Right lung (tissue), 5 donors: ENCODE measurements around the gene RASGEF1B. TPM values are rescaled to one million over a fixed set of nuclear protein-coding genes. Genes with fewer than 3 reads are reported as not detected.
"Not testable (repeated sequence)": the region's sequence is repeated elsewhere in the genome, so short reads cannot be mapped to it uniquely, and the experiment has no call there.

Experiments
- DNase-seq, 2 donors: peaks; one replicate each; pipeline ENCODE4 v3.0.0-alpha.2; 2013
- polyA plus RNA-seq, 5 donors: library from polyadenylated mRNA; unstranded; fragments of 120-200 nt; gene quantifications; one replicate each; pipeline versions ENCODE4 v1.2.1 to v1.2.3, GENCODE V29; 2013; ENCODE audit warnings: inconsistent platforms in 1 of 5, low replicate concordance in 1 of 5; ENCODE audit not compliant: insufficient read length in 5 of 5, insufficient read depth in 1 of 5

The RASGEF1B gene
- polyA plus RNA-seq, 5 donors = 7.0 to 12.8 (median 12.1) TPM

DNA sequence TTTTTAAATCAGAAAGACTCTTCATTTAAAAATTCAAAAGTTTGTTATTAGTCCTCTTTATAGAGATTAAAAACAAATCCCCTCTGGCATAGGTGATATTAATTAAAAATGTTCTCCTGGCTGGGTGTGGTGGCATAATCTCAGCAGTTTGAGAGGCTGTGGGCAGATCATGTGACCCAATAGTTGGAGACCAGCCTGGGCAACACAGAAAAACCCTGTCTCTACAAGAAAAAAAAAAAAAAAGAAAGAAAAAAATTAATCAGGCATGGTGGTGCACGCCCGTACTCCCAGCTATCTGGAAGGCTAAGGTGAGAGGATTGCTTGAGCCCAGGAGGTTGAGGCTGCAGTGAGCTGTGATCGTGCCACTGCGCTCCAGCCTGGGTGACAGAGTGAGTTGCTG lies 38.9 kb downstream of the RASGEF1B start:
- DNase-seq = no peak

DNA sequence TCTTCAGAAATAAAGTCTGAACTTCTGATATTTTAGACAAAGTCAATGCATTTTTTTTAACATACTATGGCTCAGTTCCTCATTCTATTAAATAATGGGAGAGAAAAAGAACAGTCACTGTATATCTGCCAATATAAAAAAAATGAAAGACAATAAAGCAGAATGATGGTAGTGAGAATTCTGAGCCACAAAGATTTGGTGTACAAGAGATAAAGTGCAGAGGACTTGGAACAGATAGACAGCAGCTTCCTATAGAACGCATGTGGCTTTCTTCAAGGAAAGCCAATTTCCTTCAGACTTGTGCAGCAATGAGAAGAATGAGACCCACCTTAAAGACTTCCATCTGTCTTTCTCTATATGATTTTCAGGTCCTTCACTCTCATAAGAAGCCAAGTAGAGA lies 39.7 kb downstream of the RASGEF1B start:
- DNase-seq = no peak

DNA sequence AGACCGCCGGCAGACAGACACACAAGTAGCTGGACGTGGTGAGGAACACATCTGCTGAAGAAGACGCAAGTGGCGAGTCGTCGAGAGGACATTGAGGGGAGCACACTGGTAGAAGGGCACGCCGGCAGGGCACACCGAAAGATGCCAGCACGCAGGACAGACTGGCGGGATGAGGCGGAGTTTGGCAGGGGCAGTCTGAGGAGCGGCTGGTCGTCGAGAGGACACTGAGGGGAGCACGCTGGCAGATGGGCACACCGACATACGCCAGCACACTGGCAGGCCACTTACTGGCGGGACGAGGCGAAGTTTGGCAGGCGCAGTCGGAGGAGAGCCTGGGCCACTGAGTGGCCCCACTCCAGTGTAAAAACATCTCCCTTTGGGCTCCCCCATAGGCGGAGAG lies 42.1 kb downstream of the RASGEF1B start:
- no peak for DNase-seq

DNA sequence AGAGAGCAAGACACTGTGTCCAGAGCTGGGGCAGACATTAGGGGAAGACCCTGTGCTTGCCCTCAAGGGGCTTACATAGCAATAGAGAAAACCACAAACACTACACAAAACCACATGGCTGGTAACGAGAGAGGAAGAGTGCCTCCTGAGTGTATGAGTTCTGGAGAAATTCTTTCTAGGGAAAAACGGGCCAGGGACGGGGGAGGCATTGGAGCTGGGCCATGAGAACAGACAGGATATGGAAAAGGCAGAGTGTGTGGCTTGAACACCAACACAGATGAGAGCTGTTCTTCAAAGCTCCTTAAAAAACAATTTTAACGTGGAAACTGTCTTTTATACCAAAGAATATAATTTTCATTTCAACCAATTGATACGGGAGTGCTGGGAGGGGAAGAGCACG lies 42.7 kb downstream of the RASGEF1B start:
- no peak for DNase-seq

DNA sequence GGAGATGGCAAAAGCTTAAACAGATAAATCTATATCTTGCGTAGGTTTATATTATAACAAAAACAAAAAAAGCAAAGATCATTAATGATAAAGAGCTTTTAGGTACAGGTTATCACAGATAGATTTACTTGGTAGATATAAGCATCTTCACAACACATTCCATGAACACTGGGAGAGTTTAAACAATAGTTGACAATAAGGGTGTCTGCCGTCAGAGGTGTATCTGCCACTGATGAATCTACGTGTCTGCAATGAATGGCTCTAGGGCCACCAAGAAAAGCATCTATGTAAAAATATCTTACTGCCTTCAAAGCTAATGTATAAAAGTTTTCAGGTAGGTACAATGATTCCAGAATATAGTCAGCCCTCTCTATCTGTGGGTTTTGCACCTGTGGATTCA lies 43.7 kb downstream of the RASGEF1B start:
- no peak for DNase-seq

DNA sequence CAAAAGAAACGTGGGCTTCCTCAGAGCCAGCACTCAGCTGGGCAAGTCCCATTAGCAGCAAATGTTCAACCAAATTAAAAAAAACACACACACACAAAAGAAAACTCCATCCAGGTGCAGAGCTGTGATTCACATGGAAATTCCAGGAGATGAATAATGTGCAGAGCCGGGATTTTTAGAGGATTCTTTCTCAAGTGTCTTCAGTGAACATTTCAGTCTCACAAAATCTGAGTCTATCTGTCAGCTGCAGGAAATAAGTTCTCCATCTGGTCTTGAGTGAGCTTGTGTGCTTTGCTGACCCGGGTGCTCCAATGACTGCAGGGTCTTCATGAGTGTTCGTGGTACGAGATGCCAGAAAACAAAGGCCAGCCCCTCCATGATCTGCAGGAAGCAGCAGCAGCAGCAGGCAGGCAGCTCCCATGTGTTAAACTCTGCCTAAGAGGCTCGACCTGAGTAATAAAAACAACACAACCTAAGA lies 44.3 kb downstream of the RASGEF1B start:
- no peak for DNase-seq

DNA sequence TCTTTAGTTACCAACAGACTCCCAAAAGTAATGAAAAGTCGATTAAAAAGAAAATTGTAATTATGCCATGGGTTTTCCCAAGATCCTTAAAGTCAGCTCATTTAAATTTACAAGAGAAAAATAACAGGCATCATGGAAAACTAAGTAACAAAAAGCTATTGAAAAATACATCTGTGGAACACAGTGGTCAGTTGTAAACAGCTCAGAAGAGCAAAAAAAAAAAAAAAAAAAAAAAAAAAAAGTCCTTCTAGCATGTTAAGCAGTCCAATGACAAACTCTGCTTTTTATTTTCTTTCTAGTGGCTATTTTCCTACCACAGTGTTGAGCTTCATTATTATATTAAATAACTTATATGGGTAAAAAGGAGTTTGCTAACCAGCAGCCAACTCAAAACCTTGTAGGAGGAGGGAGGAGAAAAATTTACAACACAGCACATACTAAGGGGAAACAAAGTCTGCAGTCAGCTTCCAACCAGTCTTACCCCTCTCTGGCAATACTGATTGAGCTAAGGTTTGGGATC lies 44.9 kb downstream of the RASGEF1B start:
- DNase-seq = no peak

DNA sequence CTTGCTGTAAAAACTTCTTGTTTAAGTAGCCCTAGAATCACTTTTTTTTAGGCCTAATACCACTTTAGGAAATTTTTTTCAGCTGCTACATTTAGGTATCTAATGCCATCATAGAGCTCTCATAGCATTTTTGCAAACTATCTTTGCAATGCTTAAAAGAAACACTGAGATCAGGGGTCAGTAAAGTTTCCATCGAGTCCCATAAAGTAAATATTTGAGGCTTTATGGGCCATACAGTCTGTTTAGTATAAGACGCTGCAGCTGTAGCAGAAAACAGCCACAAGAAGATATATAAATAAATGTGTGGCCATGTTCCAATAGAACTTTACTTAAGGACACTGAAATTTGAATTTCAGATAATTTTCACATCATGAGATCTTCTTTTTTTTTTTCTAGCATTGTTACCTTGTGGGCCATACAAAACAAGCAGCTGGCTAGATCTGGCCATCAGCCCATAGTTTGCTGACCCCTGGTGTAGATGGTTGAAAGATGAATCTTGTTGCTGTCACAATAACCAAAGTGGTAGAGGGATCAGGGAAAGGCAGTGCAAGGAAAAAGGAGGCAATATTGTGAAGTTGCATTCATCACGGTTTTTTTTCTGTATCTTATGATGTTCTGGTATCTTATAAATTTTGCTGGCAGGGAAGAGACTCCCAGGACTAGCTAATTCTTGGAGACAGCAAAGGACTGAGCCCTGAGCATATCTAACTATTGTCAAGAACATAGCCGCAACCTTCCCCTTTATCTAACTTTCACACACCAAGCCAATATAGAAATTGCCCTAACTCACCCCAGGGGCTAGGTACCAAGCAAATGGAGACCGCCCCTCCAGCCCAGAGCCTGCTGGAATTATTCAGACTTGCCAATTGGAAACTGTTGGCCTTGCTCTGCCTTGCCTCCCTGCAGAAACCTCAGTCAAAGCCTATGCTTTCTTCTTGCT lies 46.6 kb downstream of the RASGEF1B start:
- no peak for DNase-seq

DNA sequence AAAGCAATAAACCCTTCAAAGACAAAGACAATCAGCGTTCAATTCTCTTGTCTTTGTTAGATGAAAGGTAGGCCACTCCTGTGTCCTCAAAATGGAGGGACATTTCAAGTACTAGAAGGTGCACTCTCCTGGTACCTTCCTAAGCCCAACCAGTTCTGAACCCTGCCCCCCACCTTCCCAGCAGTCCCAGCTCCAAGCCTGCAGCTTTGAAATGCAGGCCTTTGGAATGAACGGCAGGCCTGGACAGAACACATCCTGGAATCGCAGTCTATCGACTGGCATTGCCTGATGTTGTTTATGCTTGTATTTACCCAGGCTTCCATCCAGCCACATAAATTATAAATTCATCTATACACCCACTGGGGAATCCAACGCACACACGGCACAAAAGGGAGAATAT lies 47.4 kb downstream of the RASGEF1B start:
- DNase-seq = no peak

DNA sequence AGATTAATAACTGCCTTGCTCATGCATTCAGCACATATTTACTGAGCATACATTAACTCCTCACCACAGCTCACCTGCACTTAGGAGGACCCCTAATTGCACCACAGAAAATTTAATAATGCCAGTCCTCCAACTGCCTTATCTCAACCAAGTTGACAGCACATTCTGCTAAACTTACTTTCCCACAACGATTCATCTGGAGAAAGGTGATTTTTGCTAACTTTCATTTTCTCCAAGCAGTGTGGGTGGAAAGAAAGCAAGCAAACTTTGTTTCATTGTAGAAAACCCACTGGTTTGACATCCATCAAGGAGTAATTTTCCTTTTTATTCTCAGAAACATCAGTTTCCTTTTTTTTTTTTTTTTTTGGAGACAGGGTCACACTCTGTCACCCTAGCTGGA lies 49.1 kb downstream of the RASGEF1B start:
- DNase-seq = no peak

DNA sequence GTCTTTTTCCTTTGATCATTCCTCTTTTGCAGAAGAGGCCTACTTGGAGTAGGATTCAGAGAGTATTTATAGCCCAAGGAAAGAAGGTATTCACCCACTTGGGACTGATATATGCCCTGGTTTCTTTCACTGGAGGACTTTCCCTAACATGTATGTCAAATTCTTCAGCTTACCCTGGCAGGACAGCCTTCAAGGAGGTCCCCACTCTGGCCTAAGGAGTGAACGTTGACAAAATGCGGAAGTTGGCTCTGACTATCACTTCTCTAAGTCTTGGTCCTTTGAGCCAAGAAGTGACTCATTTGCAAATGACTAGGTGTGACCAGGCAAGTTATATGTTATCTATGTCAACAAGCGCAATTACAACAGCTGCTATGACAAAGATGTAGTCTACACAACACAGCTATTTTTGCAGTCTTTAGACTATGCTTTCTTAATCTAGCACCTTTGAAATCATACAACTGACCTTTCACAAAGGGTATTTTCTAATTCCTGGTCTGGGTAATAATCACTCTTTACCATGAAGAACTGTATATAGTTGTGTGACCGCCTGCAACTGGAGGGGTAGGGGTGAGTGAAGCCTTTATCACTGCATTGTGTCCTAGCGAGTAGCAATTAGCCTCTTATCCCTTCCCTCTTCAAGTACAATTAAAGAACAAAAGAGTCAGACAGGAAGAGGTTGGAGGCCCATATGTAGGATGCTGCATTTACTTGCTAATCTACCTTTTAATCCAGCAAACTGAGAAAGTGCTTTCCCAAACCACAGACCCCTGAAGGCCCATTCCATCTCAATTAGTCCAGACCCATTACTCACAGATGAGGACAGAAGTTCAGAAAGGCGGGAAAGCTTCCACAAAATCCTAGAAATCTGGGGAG lies 50.1 kb downstream of the RASGEF1B start:
- DNase-seq = no peak

DNA sequence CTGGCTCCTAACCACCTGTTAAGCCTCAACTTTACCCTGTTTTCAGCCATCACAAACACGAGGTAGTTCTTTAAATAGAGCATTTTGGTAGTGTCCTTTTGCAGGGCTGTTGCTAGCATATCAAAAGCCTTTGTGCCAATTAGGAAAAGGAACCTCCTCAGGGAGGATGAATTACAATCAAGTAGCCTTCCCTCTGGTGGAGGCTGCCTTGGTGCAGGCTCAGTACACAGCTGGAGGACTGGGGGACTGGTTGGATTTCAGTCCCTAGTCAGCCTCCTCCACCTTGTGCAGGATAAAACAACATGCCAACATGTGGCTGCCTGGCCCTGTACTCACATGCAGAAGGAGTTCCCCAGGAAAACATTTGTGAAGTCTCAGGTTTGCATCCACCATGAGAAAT lies 53.1 kb downstream of the RASGEF1B start:
- no peak for DNase-seq

DNA sequence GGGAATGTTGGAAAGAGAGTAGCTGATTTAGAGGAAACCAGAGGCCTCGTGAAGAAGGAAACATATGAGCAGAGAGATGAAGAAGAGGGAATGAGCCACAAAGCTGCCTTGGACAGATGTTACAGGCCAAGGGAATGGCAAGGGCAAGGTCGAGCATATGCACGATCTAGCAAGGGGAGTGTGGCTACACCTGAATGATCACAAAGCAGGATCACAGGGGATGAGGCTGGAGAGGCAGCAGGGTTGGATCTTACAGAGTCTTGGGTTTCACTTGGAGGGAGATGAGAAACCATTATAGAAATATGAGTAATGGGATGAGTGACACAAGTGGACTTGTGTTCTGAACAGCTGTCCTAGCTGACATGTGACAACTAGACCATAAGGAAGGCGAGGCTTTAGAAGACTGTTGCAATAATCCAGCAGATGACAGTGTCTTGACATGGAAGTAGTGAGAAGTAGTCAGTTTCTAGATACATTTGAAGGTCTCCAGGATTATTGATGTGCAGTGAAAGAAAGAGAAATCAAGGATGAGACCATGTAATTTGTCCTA lies 58.7 kb downstream of the RASGEF1B start:
- no peak for DNase-seq

DNA sequence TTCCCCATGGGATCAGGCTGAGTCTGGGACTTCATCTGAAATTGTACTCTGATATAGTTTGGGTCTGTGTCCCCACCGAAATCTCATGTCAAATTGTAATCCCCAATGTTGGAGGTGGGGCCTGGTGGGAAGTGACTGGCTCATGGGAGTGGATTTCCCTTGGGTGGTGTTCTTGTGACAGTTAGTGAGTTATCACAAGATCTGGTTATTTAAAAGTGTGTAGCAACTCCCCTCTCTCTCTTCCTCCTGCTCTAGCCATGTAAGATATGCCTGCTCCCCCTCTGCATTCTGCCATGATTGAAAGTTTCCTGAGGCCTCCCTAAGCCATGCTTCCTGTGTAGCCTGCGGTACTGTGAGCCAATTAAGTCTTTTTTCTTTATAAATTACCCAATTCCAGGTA lies 61.0 kb downstream of the RASGEF1B start:
- no peak for DNase-seq

DNA sequence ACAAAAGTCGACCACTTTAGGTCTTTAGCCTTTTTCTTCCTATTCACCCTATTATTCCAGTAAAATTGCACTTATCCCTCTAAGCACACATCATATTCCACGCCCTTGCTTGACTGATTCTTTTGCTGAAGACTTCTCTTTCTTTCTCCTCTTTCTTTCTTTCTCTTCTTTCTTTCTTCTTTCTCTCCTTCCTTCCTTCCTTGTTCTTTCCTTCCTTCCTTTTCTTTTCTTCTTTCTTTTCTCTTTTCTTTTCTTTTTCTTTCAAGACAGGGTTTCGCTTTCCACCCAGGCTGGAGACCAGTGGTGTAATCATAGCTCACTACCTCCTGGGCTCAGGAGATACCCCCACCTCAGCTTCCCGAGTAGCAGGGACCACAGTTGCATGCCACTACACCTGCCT lies 61.9 kb downstream of the RASGEF1B start:
- DNase-seq = no peak

DNA sequence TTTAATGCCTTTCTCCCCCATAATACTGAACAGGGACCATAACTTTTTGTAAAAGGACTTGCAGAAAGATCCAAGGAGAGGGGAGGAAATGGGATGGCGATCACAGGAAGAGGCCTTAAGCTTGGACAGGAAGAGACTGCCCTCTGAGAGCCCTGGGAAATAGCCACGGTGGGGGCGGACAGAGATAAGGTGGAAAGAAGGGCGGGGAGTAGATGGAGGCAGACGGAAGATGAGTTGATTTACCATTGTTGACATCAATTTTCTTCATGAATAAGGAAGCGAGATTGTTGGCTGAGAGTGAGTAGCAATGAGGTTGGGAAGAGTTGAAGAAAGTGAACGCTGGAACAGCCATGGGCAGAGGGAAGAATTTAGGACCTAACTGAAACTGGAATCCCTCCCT lies 63.4 kb downstream of the RASGEF1B start:
- no peak for DNase-seq

DNA sequence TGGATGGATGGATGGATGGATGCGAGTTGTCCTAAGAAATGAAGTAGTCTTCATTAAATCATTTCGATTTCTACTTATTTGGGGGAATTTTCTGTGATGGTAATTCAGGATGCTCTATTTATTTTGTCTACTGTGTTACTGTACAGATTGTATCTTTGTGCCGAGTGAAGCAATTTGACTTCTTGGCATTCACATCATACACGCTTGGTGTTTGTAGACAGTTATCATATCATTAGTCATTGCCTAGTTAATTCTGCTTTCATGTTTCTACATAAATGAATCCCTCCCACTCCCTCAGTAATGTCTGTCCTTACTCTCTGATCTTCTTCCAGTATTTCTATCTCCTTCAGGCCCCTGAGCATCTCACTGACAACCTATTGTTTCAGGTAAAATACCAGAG lies 64.0 kb downstream of the RASGEF1B start:
- DNase-seq = no peak

DNA sequence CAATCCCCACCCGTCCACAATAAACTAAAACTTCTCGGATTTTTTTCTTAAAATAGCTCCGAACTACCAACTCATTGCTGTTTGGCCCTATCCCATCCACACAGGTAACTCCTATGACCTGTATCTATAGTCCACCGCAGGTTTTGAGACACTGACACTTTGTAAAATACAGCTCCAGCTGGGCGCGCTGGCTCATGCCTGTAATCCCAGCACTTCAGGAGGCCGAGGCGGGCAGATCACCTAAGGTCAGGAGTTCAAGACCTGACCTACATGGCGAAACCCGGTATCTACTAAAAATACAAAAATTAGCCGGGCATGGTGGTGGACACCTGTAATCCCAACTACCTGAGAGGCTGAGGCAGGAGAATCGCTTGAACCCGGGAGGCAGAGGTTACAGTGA lies 65.2 kb downstream of the RASGEF1B start:
- DNase-seq = not testable (repeated sequence)

DNA sequence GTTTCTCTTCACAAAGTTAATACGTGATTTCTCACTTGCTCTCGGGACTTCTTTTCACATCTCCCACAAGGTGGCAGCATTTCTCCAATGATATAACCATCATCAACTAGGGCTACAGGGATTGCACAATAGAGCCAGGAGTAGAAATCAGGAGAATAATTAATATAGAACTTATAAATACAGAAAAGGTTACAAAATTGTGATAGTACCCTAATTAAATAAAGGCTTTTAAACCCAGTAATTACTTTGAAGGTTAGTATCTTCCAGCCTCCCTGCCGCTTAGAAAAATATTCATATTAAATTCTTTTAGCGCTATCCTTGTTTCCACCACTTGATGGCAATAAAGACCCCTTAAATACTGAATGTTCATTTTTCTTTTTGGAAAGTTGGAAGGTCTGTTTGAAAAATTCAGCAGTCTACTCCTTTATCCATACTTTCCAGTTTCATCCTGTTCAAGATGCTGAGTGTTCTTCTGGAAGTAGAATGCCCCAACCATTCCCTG lies 65.8 kb downstream of the RASGEF1B start:
- peak; percentile 74 to 82 for DNase-seq

DNA sequence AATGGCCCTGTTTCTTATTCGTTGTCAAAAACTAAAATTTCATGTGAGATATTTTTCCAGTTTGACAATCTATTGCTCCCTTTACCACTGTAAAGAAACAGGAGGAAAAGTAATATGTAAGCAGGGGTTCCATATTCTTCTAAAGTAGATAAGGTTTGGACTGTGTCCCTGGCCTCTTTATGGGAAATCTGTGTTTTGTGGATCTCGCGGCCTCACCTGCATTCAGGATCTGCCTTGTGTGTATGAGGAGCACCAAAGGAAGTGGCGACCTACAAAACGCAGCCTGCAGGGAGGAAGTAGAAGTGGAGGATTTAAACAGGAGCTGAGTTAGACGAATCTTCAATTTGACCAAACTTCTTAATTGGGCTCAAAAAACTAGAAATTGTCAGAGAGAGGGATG lies 67.0 kb downstream of the RASGEF1B start:
- DNase-seq = no peak

DNA sequence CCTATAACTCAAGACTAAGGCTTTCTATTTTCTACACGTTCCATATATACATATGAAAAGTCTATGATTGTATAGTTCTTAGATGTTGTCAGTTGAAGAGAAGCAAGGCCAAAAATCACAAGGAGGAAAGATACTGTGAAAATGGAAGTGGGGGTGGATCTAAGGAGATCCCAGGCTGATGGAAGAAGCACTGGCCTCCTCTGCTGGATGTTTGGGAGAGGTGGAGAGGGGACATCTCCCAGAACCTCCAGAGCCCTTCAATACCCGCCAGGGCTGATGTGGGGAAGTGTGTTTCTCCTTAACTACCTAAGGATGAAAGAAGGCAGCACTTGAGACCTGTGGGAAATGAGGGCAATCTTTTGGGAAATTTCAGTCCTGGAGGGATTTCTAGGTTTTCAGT lies 67.4 kb downstream of the RASGEF1B start:
- no peak for DNase-seq
